ENCODE measurements around the gene MYH6.

Gene MYH6

GRCh38 chr14:23365036-23365731, 42.9 kb downstream of the MYH6 start, which contains the start of gene EFS:
Gene EFS, minus strand, starts transcription at chr14:23365172. Its CDS starts 147 bp downstream, at chr14:23365025.
- Histone ChIP-seq H3K4me3 (peak within 1 kb of the TSS; percentile 89), H3K9ac (ENCODE audit: insufficient read length) (peak within 1 kb of the TSS; percentile 97)

DNA sequence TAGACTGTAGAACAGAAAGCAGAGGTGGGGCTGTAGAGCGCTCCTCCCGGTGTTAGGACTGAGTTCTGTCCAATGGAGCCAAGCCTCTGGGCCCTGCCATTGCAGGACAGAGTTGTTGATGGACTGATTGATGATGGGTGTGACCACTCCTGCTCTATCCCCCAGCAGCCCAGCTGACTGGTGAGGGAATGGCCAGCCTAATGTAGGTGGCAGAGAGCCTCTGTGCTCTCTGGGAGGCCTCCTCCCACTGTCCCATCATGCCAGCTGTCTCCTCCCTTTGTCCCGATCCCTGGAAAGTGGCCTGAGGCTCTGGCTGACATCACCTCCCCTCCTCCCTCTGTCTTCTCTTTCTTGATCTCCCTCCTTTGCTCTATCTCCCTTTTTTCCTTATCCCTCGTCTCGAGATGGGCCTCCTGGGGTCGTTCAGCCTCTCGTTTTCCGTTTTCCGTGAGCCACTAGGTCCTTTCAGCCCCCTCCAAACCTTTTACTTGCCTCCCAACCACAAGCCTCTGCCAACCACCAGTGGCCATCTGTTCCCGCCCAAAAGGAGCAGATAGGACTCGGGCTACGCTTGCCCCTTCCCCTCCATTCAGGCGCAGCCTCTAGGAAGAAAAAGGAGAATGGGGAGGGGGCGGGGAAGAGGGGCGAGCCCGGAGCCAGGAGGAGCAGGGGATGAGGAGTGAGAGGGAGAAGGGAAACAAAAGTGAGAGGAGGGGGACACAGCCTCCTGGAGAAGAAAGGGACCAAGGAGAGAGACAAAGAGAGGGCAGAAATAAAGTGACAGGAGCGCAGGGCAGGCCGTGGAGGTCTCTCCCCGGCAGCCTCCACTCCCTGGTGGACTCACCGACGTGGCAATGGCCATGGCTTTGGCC, 43.7 kb downstream of the MYH6 start:
- H3K9me3 ChIP-seq (ENCODE audit: low read depth, low read length), result no peaks in the 10 kb centered on the region
- H3K9ac ChIP-seq (ENCODE audit: insufficient read length), result peak overlapping the region; percentile 97
- TF ChIP-seq POLR2AphosphoS5 (IDR thresholded peaks at IDR 0.05; ENCODE audit: borderline replicate concordance, low read depth, low read length) (peak; percentile 11; the same call in 1 of the 2 replicates), EZH2 (IDR thresholded peaks at IDR 0.05) (no peak), FOXP2 (optimal IDR thresholded peaks at IDR 0.05; ENCODE audit: control extremely low read depth, extremely low read length, insufficient read depth) (no peak)
- no peak for DNase-seq (ENCODE audit: low read depth, low spot score)
- H3K36me3 ChIP-seq (ENCODE audit: insufficient read depth, low read length), result peaks cover 36% of the 10 kb centered on the region
- H3K4me3 ChIP-seq, result peak overlapping the region; percentile 89
- peak overlapping the region; percentile 91 for H3K27ac ChIP-seq

More at GRCh38 chr14:23365036-23365731, 42.9 kb downstream of the MYH6 start, which contains the start of gene EFS:
- DNase-seq (ENCODE audit: low read depth, low spot score), result no peak
- peaks cover 29% of the 10 kb centered on the region for H3K36me3 ChIP-seq (ENCODE audit: insufficient read depth, low read length)
- H3K9me3 ChIP-seq (ENCODE audit: low read depth, low read length), result no peaks in the 10 kb centered on the region
- TF ChIP-seq EZH2 (IDR thresholded peaks at IDR 0.05) (no peak), FOXP2 (optimal IDR thresholded peaks at IDR 0.05; ENCODE audit: control extremely low read depth, extremely low read length, insufficient read depth) (no peak), POLR2AphosphoS5 (IDR thresholded peaks at IDR 0.05; ENCODE audit: borderline replicate concordance, low read depth, low read length) (peak; percentile 19; the same call in 1 of the 2 replicates)
- peak within 1 kb of the TSS; percentile 91 for H3K27ac ChIP-seq

DNA sequence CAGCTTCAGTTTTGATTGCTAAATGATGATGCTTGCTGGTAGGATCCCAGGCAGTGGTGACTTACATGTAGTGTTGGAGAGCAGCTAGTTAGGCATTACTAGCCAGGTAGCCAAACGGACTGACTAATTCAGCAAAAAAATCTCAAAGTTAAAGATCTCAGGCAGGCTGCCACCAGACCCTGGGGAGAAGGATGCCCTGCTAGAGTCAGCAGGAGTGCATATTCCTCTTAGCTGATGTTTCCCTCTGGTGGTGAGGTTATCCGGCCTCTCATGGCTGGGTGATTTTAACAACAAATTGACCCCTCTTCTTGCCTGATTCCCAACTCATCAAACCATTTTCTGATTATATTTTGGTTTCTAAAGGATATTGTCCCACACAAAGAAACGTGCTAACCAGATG, 45.9 kb downstream of the MYH6 start:
- DNase-seq (ENCODE audit: low read depth, low spot score), result no peak
- no peak for TF ChIP-seq EZH2 (IDR thresholded peaks at IDR 0.05)
- TF ChIP-seq POLR2AphosphoS5 (IDR thresholded peaks at IDR 0.05; ENCODE audit: borderline replicate concordance, low read depth, low read length), result no peak
- no peak for TF ChIP-seq FOXP2 (optimal IDR thresholded peaks at IDR 0.05; ENCODE audit: control extremely low read depth, extremely low read length, insufficient read depth)

DNA sequence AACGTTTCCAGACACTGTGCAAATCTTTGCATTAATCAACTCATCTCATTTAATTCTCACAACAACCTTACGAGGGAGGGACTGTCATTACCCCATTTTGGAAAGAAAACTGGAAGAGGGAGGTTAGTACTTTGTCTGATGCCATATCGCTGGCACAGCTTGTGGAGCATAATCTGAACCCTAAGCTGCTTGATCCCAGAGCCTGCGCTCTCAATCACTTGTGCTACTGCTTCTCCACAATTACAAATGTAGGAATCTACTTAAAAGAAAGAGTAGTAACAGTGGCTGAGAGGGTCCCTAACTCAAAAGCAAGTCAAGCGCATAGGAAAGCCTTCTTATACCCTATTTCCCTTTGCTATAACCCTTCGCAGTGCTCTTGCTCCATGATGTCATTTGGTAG, 46.3 kb downstream of the MYH6 start:
- no peak for TF ChIP-seq FOXP2 (optimal IDR thresholded peaks at IDR 0.05; ENCODE audit: control extremely low read depth, extremely low read length, insufficient read depth)
- no peak for TF ChIP-seq EZH2 (IDR thresholded peaks at IDR 0.05)
- no peak for TF ChIP-seq POLR2AphosphoS5 (IDR thresholded peaks at IDR 0.05; ENCODE audit: borderline replicate concordance, low read depth, low read length)
- H3K27ac ChIP-seq, result peak overlapping the region; percentile 46; the same call in 1 of the 2 replicates
- H3K36me3 ChIP-seq (ENCODE audit: insufficient read depth, low read length), result peaks cover 49% of the 10 kb centered on the region
- H3K9ac ChIP-seq (ENCODE audit: insufficient read length), result no peak overlapping the region
- no peak overlapping the region for H3K4me3 ChIP-seq
- no peak for DNase-seq (ENCODE audit: low read depth, low spot score)
- no peaks in the 10 kb centered on the region for H3K9me3 ChIP-seq (ENCODE audit: low read depth, low read length)

More for the DNA sequence above, 45.9 kb downstream of the MYH6 start:
- H3K9me3 ChIP-seq (ENCODE audit: low read depth, low read length), result no peaks in the 10 kb centered on the region
- H3K4me3 ChIP-seq, result no peak overlapping the region
- H3K36me3 ChIP-seq (ENCODE audit: insufficient read depth, low read length), result peaks cover 49% of the 10 kb centered on the region
- H3K27ac ChIP-seq, result peak overlapping the region; percentile 46; the same call in 1 of the 2 replicates
- H3K9ac ChIP-seq (ENCODE audit: insufficient read length), result no peak overlapping the region

DNA sequence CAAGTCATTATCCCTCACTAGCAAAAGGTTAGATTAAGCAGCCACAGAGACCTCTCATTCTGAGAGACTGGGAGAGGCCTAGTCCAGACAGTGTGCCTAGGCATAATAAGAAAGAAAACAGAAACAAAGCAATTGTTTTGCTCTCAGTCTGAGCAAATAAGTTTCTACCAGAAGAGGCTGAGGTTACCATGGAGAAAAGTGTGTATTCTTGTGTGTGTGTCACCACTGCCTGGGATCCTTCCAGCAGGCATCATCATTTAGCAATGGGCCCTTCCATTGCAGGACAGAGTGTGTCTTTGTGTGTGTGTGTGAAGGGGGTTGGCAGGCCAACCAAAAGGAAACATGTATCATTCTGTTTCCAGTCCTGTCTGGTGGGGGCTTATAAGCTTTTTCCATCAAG, 46.8 kb downstream of the MYH6 start:
- Histone ChIP-seq H3K4me3 (no peak overlapping the region), H3K27ac (no peak overlapping the region; the same call in 1 of the 2 replicates), H3K36me3 (ENCODE audit: insufficient read depth, low read length) (peaks cover 49% of the 10 kb centered on the region), H3K9ac (ENCODE audit: insufficient read length) (no peak overlapping the region), H3K9me3 (ENCODE audit: low read depth, low read length) (no peaks in the 10 kb centered on the region)
- DNase-seq (ENCODE audit: low read depth, low spot score), result no peak
- no peak for TF ChIP-seq POLR2AphosphoS5 (IDR thresholded peaks at IDR 0.05; ENCODE audit: borderline replicate concordance, low read depth, low read length)
- TF ChIP-seq FOXP2 (optimal IDR thresholded peaks at IDR 0.05; ENCODE audit: control extremely low read depth, extremely low read length, insufficient read depth), result no peak
- no peak for TF ChIP-seq EZH2 (IDR thresholded peaks at IDR 0.05)

GRCh38 chr14:23360496-23360895, 47.6 kb downstream of the MYH6 start:
- no peak overlapping the region for H3K4me3 ChIP-seq
- no peak overlapping the region for H3K9ac ChIP-seq (ENCODE audit: insufficient read length)
- no peaks in the 10 kb centered on the region for H3K9me3 ChIP-seq (ENCODE audit: low read depth, low read length)
- no peak for TF ChIP-seq POLR2AphosphoS5 (IDR thresholded peaks at IDR 0.05; ENCODE audit: borderline replicate concordance, low read depth, low read length)
- no peak for TF ChIP-seq FOXP2 (optimal IDR thresholded peaks at IDR 0.05; ENCODE audit: control extremely low read depth, extremely low read length, insufficient read depth)
- no peak for TF ChIP-seq EZH2 (IDR thresholded peaks at IDR 0.05)
- no peak for DNase-seq (ENCODE audit: low read depth, low spot score)
- H3K36me3 ChIP-seq (ENCODE audit: insufficient read depth, low read length), result peaks cover 49% of the 10 kb centered on the region
- H3K27ac ChIP-seq, result no peak overlapping the region

DNA sequence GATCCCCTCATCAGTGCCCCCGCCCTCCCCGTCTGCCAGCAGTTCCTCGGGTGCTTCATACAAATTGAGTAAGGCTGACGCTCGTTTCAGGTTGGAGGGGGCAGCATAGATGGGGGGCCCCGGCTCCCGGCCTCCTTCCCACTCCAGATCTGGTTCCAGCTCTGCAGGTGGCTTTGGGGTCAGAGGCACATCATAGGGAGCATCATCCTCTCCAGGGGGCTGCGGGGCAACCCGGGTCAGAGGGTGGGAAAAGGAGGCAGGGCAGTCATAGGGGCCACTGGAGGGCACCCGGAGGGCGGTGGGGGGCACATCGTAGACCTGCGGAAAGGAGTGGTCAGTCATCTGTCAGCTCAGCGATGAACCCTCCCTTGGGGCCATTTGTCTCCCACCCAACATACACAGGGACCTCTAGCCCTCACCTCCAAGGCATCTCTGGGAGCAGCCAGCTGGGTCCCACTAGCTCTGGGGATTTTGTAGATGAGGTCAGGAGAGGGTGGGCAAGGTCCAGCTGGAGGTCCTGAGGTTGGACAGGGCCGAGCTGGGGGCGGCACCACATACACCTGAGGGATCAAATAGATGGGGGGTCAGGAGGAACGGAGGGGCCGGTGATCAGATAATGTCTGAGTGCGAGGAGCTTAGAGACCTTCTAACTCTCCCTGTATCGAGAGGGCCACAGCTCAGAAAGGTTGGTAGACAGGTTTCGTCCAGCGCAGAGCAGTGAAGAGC, 48.2 kb downstream of the MYH6 start:
- Histone ChIP-seq H3K36me3 (ENCODE audit: insufficient read depth, low read length) (peaks cover 49% of the 10 kb centered on the region), H3K4me3 (no peak overlapping the region), H3K9me3 (ENCODE audit: low read depth, low read length) (no peaks in the 10 kb centered on the region), H3K9ac (ENCODE audit: insufficient read length) (no peak overlapping the region), H3K27ac (no peak overlapping the region)
- no peak for TF ChIP-seq FOXP2 (optimal IDR thresholded peaks at IDR 0.05; ENCODE audit: control extremely low read depth, extremely low read length, insufficient read depth)
- TF ChIP-seq EZH2 (IDR thresholded peaks at IDR 0.05), result no peak
- TF ChIP-seq POLR2AphosphoS5 (IDR thresholded peaks at IDR 0.05; ENCODE audit: borderline replicate concordance, low read depth, low read length), result no peak
- no peak for DNase-seq (ENCODE audit: low read depth, low spot score)
